ENCODE measurements around the gene PPP2CA. TPM values are rescaled to one million over a fixed set of nuclear protein-coding genes. Genes with fewer than 3 reads are reported as not detected.
"Not testable (repeated sequence)": the region's sequence is repeated elsewhere in the genome, so short reads cannot be mapped to it uniquely, and the experiment has no call there.

PPP2CA gene
- total RNA-seq, 2 experiments from 2014 or later = 148 to 154 TPM

DNA sequence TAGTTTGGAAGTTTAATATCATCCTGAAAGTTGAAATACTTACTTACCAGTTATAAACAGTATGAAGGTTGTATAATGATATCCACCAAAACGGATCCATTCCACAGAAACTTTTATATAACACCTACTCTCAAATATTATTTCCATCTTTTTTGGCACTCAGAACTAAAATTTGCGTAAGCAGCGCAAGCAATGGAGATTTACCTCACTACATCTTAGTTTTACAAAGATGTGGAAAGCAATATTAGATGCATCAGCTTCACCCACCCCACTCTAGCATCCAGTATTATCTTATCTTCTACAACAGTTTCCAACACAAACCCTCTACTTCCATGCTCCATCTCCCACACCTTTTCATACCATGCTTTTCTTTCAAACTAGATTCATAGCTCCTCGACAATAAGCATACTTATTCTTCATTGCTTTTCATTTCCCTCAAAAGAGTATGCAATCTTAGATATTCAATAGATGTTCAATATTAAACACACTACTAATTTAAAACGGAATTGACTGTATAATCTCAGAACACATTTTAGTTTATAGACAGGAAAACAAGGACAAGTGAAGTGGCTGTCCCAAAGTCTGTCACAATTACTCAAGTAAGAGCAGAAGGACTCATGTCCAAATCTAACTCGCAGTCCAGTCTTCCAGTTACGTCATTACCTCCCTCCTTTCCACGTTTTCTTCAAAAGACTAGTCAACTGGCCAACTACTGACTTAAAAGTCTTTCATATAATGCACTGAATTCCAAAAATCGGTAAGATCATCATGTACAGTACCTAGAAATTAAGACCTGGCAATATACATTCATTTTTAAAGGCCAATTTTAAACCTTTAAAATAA, 2.2 kb downstream of the PPP2CA start:
- Mint-ChIP-seq H3K9me3 (ENCODE audit: low read depth) (no peaks in the 10 kb centered on the region), H3K27me3 (no peaks in the 10 kb centered on the region), H3K27ac (peak overlapping the region; percentile 98), H3K36me3 (ENCODE audit: low read depth) (peaks cover 44% of the 10 kb centered on the region), H3K4me3 (peak overlapping the region; percentile 97), H3K4me1 (peaks cover 66% of the 10 kb centered on the region)
- intact Hi-C loops (cut with DNase I, micrococcal nuclease) = loop anchor here (5.0 to 10.0 kb wide), 2 partner anchors 64 to 651 kb away; partner anchors contain the start of gene TXNDC15 (in 1 of the 2)
- ChIA-PET POLR2A (interaction anchor here (0.7 kb wide), 2 partner anchors 408 to 1357 kb away, joined by 3 read pairs; partner anchors contain the start of gene UQCRQ), CTCF (interaction anchor here (0.6 to 1.7 kb wide), 8 partner anchors 9 to 543 kb away, joined by 3 to 8 read pairs (median 5); no protein-coding TSS in a partner anchor)
- ATAC-seq (no peak), DNase-seq (no peak)

DNA sequence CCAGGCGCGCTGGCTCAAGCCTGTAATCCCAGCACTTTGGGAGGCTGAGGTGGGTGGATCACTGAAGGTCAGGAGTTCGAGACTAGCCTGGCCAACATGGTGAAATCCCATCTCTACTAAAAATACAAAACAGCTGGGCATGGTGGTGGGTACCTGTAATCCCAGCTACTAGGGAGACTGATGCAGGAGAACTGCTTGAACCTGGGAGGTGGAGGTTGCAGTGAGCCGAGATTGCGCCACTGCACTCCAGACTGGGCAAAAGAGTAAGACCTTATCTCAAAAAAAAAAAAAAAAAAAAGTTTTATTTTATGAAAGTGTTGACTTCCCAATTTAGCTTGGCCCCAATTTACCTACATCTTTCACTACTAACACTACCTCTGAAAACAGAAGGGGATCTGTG, 4.2 kb downstream of the PPP2CA start:
- ChIA-PET CTCF (interaction anchor here (0.7 to 1.5 kb wide), 4 partner anchors 13 to 360 kb away, joined by 3 to 8 read pairs (median 4); no protein-coding TSS in a partner anchor), POLR2A (interaction anchor here (0.6 to 1.0 kb wide), 4 partner anchors 10 to 60 kb away, joined by 3 to 4 read pairs (median 3); no protein-coding TSS in a partner anchor)
- peak overlapping the region; percentile 62 for H3K4me3 Mint-ChIP-seq
- not testable (repeated sequence) for ATAC-seq; H3K9me3 Mint-ChIP-seq (ENCODE audit: low read depth); H3K27me3 Mint-ChIP-seq; DNase-seq
- H3K4me1 Mint-ChIP-seq = peaks cover 64% of the 10 kb centered on the region
- intact Hi-C loops (cut with DNase I, micrococcal nuclease) = loop anchor here (5.0 to 10.0 kb wide), 2 partner anchors 66 to 653 kb away; partner anchors contain the start of gene TXNDC15 (in 1 of the 2)
- H3K36me3 Mint-ChIP-seq (ENCODE audit: low read depth) = peaks cover 42% of the 10 kb centered on the region
- peak overlapping the region; percentile 75 for H3K27ac Mint-ChIP-seq

DNA sequence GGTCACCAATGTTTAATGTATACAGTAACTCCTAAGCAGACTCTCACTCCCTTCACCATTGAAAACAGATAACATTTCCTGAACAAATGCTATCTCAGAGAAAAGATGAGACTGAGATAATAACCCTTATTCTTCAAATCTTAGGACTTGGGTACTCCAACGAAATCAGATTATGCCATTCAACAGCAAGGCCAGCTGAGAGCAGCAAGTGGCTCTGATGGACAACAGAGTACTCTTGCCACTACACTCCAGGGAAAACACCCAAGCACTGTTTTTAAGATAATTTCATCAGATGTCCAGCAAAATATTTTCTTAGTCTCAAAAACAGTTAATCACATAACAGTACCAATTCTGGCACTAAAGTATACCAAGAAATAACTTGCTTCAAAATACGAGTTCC, 10.1 kb downstream of the PPP2CA start:
- peak overlapping the region; percentile 37 for H3K27ac Mint-ChIP-seq
- H3K4me1 Mint-ChIP-seq = peaks cover 64% of the 10 kb centered on the region
- no peak overlapping the region for H3K4me3 Mint-ChIP-seq
- H3K9me3 Mint-ChIP-seq (ENCODE audit: low read depth) = no peaks in the 10 kb centered on the region
- POLR2A ChIA-PET = interaction anchor here (0.6 to 1.2 kb wide), 2 partner anchors 10 to 15 kb away, joined by 3 to 7 read pairs; partner anchors contain the start of gene PPP2CA
- H3K36me3 Mint-ChIP-seq (ENCODE audit: low read depth) = peaks cover 26% of the 10 kb centered on the region
- DNase-seq (no peak), ATAC-seq (no peak)
- no peaks in the 10 kb centered on the region for H3K27me3 Mint-ChIP-seq
- intact Hi-C loops (cut with DNase I, micrococcal nuclease) = no loop called here
- CTCF ChIA-PET = interaction anchor here (1.3 to 2.0 kb wide), 2 partner anchors 9 to 34 kb away, joined by 5 to 8 read pairs; partner anchors contain the start of gene PPP2CA

DNA sequence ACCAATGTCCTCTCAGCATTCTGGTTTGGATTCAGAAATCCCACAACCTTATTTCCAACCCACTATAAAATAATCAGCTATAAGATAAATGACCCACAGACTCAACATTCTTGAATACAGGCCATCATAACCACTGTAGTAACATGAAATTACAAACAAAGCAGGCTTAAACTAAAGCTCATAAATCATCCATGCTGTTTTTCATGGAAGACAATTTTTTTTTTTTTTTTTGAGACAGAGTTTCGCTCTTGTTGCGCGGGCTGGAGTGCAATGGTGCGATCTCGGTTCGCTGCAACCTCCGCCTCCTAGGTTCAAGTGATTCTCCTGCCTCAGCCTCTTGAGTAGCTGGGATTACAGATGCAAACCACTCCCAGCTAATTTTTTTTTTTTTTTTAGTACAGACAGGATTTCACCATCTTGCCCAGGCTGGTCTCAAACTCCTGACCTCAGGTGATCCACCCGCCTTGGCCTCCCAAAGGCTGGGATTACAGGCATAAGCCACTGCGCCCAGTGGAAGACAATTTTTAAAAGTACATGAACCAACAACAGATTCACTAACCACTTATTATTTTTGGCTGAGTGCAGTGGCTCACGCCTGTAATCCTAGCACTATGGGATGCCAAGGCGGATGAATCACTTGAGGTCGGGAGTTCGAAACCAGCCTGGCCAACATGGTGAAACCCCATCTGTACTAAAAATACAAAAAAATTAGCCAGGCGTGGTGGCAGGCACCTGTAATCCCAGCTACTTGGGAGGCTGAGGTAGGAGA, 14.4 kb downstream of the PPP2CA start:
- H3K4me3 Mint-ChIP-seq; H3K27me3 Mint-ChIP-seq; ATAC-seq; DNase-seq; H3K9me3 Mint-ChIP-seq (ENCODE audit: low read depth); H3K27ac Mint-ChIP-seq; intact Hi-C loops (cut with DNase I, micrococcal nuclease): not testable (repeated sequence)
- ChIA-PET CTCF (interaction anchor here (0.7 to 2.1 kb wide), 4 partner anchors 10 to 172 kb away, joined by 4 to 7 read pairs (median 4); no protein-coding TSS in a partner anchor), POLR2A (interaction anchor here (0.6 to 1.7 kb wide), 5 partner anchors 8 to 58 kb away, joined by 3 to 7 read pairs (median 4); no protein-coding TSS in a partner anchor)
- Mint-ChIP-seq H3K4me1 (peaks cover 52% of the 10 kb centered on the region), H3K36me3 (ENCODE audit: low read depth) (peaks cover 22% of the 10 kb centered on the region)

DNA sequence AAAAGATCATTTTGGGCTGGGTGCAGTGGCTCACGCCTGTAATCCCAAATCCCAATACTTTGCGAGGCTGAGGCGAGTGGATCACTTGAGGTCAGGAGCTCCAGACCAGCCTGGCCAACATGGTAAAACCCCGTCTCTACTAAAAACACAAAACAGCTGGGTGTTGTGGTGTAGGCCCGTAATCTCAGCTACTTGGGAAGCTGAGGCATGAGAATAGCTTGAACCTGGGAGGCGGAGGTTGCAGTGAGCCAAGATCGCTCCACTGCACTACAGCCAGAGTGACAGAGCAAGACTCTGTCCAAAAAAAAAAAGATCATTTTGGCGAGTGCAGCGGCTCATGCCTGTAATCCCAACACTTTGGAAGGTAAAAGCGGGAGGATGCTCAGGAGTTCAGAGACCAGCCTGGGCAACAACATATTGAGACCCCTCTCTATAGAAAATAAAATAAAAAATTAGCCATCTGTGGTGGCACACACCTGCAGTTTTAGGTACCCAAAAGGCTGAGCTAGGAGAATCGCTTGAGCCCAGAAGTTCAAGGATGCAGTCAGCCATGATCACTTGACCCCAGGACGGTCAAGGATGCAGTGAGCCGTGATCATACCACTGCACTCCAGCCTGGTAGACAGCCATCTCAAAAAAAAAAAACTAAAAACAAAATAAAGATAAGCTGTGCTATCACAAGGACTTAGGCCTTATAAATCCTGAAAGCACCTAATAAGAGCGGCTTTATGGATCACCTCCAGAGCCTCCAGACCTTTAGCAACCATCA, 16.2 kb downstream of the PPP2CA start:
- ATAC-seq = no peak
- H3K9me3 Mint-ChIP-seq (ENCODE audit: low read depth) = no peaks in the 10 kb centered on the region
- no peak overlapping the region for H3K4me3 Mint-ChIP-seq
- H3K27me3 Mint-ChIP-seq = no peaks in the 10 kb centered on the region
- no peak overlapping the region for H3K27ac Mint-ChIP-seq
- CTCF ChIA-PET = interaction anchor here (0.9 to 2.1 kb wide), 6 partner anchors 13 to 80 kb away, joined by 3 to 8 read pairs (median 5); partner anchors contain the start of gene PPP2CA
- peaks cover 29% of the 10 kb centered on the region for H3K36me3 Mint-ChIP-seq (ENCODE audit: low read depth)
- DNase-seq = no peak
- intact Hi-C loops (cut with DNase I, micrococcal nuclease) = no loop called here
- POLR2A ChIA-PET = interaction anchor here (0.6 to 0.7 kb wide), 2 partner anchors 17 to 615 kb away, joined by 5 read pairs; no protein-coding TSS in a partner anchor
- H3K4me1 Mint-ChIP-seq = peaks cover 46% of the 10 kb centered on the region

DNA sequence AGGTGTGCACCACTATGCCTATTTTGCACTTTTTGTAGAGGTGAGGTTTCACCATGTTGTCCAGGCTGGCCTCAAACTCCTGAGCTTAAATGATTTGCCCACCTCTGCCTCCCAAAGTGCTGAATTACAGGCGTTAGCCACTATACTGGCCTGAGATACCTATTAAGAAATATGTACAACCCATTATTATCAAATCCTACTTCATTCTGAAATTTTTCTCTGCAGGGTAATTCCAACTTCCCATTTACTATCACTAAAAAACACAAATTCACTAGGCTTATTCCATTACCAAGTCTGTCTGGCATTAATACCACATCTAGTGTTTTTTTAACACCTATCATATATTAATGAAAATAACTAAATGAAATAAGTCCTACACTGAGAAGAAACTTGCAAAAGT, 18.2 kb downstream of the PPP2CA start:
- no peak overlapping the region for H3K4me3 Mint-ChIP-seq
- ATAC-seq (no peak), DNase-seq (no peak)
- POLR2A ChIA-PET = no interaction called here
- H3K36me3 Mint-ChIP-seq (ENCODE audit: low read depth) = peaks cover 34% of the 10 kb centered on the region
- intact Hi-C loops (cut with DNase I, micrococcal nuclease) = no loop called here
- CTCF ChIA-PET = interaction anchor here (1.9 kb wide), 1 partner anchor 15 kb away, joined by 8 read pairs; no protein-coding TSS in a partner anchor
- peaks cover 34% of the 10 kb centered on the region for H3K4me1 Mint-ChIP-seq
- no peaks in the 10 kb centered on the region for H3K27me3 Mint-ChIP-seq
- H3K27ac Mint-ChIP-seq = no peak overlapping the region
- H3K9me3 Mint-ChIP-seq (ENCODE audit: low read depth) = no peaks in the 10 kb centered on the region

DNA sequence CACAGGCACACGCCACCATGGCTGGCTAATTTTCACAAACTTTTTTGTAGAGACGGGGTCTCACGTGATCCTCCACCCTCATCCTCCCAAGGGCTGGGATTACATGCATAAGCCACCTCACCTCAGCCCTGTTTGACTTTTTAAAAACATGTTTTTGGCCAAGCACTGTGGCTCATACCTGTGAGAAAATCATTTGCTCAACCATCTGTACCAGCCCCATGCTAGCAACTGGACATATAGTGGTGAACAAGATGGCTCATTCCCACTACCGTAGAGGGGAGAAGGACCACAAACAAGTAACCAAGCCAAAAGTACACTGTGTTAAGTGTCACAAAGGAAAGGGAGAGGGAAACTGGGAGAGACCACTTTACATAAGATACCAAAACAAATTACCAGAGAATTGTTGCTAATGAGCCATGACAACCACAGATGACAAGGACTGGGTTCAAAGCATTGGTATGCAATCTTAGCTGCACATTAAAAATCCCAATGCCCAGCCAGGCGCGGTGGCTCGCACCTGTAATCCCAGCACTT, 19.2 kb downstream of the PPP2CA start:
- H3K9me3 Mint-ChIP-seq (ENCODE audit: low read depth) = no peaks in the 10 kb centered on the region
- POLR2A ChIA-PET = no interaction called here
- no peak overlapping the region for H3K4me3 Mint-ChIP-seq
- peaks cover 40% of the 10 kb centered on the region for H3K36me3 Mint-ChIP-seq (ENCODE audit: low read depth)
- H3K4me1 Mint-ChIP-seq = peaks cover 27% of the 10 kb centered on the region
- ATAC-seq (no peak), DNase-seq (no peak)
- H3K27me3 Mint-ChIP-seq = no peaks in the 10 kb centered on the region
- CTCF ChIA-PET = interaction anchor here (0.7 to 1.2 kb wide), 3 partner anchors 13 to 40 kb away, joined by 3 to 4 read pairs (median 4); no protein-coding TSS in a partner anchor
- H3K27ac Mint-ChIP-seq = no peak overlapping the region
- intact Hi-C loops (cut with DNase I, micrococcal nuclease) = no loop called here

DNA sequence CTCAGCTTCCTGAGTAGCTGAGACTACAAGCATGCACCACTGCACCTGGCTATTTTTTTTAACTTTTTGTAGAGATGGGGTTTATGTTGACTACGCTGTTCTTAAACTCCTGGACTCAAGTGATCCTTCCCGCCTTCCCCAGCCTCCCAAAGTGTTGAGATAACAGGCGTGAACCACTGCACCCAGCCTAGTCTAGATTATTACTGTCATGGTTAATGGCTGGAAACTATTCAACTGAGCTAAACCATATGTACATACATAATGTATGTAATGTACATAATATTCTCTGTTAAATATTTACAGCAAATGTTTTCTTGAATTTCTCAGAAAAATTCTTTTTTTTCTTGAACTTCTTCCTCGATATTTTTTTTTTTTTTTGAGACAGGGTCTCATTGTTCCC, 21.3 kb downstream of the PPP2CA start:
- Mint-ChIP-seq H3K4me3 (no peak overlapping the region), H3K9me3 (ENCODE audit: low read depth) (no peaks in the 10 kb centered on the region), H3K27ac (no peak overlapping the region), H3K36me3 (ENCODE audit: low read depth) (peaks cover 58% of the 10 kb centered on the region), H3K27me3 (no peaks in the 10 kb centered on the region), H3K4me1 (peaks cover 21% of the 10 kb centered on the region)
- ATAC-seq = no peak
- ChIA-PET POLR2A (no interaction called here), CTCF (interaction anchor here (0.6 to 1.5 kb wide), 5 partner anchors 10 to 495 kb away, joined by 3 to 5 read pairs (median 3); no protein-coding TSS in a partner anchor)
- no peak for DNase-seq
- intact Hi-C loops (cut with DNase I, micrococcal nuclease) = no loop called here

DNA sequence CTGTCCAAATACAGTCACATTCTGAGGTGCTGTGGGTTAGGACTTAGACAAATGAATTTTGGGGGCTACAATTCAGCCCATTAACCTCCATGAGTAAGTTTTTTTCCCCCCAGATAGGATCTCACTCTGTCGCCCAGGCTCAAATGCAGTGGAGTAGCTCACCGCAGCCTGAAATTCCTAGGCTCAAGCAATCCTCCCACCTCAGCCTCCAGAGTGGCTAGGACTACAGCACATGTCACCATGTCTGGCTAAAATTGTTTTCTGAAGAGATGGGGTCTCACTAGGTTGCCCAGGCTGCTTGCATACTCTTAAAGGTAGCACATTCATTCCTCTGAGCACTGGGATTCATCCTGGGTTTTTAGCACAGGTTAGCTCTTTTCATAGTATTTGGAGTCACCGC, 22.2 kb downstream of the PPP2CA start:
- intact Hi-C loops (cut with DNase I, micrococcal nuclease) = no loop called here
- no peak for ATAC-seq
- no peaks in the 10 kb centered on the region for H3K9me3 Mint-ChIP-seq (ENCODE audit: low read depth)
- no peak for DNase-seq
- H3K4me1 Mint-ChIP-seq = peaks cover 13% of the 10 kb centered on the region
- CTCF ChIA-PET = interaction anchor here (1.2 to 1.5 kb wide), 2 partner anchors 11 to 19 kb away, joined by 3 to 4 read pairs; no protein-coding TSS in a partner anchor
- POLR2A ChIA-PET = interaction anchor here (1.3 kb wide), 1 partner anchor 8 kb away, joined by 3 read pairs; no protein-coding TSS in a partner anchor
- H3K27me3 Mint-ChIP-seq = no peaks in the 10 kb centered on the region
- H3K4me3 Mint-ChIP-seq = no peak overlapping the region
- H3K36me3 Mint-ChIP-seq (ENCODE audit: low read depth) = peaks cover 67% of the 10 kb centered on the region
- H3K27ac Mint-ChIP-seq = no peak overlapping the region

DNA sequence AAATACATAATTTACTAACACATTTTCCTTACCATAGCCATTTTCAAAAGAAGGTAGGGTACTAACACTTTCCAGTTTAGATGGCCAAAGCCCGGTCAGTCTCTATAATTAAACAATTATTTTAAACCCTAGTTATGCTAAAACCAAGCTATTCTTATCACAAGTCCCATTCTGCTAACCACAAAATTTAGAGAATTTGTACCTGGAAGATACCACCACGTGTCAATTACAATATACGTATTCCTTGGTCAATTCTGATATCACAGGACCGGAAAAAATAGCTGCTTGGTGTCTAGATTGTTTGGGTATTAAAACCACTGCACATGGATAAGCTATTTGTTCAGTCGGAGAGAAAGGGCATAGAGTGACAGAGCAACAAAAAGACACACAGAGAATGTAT, 30.2 kb downstream of the PPP2CA start:
- H3K27me3 Mint-ChIP-seq = no peaks in the 10 kb centered on the region
- H3K27ac Mint-ChIP-seq = no peak overlapping the region
- H3K4me1 Mint-ChIP-seq = no peaks in the 10 kb centered on the region
- peaks cover 40% of the 10 kb centered on the region for H3K36me3 Mint-ChIP-seq (ENCODE audit: low read depth)
- DNase-seq (no peak), ATAC-seq (no peak)
- POLR2A ChIA-PET = no interaction called here
- CTCF ChIA-PET = interaction anchor here (1.1 to 2.2 kb wide), 4 partner anchors 11 to 18 kb away, joined by 3 to 5 read pairs (median 4); no protein-coding TSS in a partner anchor
- H3K9me3 Mint-ChIP-seq (ENCODE audit: low read depth) = no peaks in the 10 kb centered on the region
- intact Hi-C loops (cut with DNase I, micrococcal nuclease) = no loop called here
- H3K4me3 Mint-ChIP-seq = no peak overlapping the region
